ELF-1 (cell line): ENCODE results near the gene RNF213.
A peak's percentile ranks its signal among the peaks of the same experiment; 100 is the strongest.
"Not testable (repeated sequence)": the region's sequence is repeated elsewhere in the genome, so short reads cannot be mapped to it uniquely, and the experiment has no call there.

Experiments used
- DNase-seq: peaks from one replicate; pipeline ENCODE4 v3.0.0-alpha.2; 2016; ENCODE audit warnings: low read depth, low spot score

The RNF213 gene

DNA sequence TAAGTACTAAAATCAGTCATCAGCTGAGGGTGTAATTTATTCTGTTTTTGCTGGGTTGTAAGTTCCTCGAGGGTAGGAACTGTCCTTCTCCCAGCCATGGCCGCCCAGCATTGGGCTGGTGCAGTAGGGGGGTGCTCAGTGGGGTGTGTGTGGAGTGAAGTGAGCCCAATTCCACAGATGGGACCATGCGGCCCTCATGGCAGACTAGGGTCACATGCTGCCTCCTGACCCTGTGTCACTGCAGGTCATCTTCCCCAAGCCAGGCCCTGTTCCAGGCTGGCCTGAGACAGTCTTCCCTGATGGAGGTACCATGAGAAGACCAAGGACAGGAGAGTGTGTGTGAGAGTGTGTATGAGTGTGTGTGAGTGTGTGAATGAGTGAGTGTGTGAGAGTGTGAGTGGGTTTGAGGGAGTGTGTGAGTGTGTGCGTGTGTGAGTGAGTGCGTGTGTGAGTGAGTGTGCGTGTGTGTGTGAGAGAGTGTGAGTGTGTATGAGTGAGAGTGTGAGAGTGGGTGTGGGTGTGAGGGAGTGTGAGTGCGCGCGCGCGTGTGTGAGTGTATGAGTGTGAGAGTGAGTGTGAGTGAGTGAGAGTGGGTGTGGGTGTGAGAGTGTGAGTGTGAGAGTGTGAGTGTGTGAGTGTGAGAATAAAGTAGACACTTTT, 36.7 kb upstream of the RNF213 start:
- no peak for DNase-seq

DNA sequence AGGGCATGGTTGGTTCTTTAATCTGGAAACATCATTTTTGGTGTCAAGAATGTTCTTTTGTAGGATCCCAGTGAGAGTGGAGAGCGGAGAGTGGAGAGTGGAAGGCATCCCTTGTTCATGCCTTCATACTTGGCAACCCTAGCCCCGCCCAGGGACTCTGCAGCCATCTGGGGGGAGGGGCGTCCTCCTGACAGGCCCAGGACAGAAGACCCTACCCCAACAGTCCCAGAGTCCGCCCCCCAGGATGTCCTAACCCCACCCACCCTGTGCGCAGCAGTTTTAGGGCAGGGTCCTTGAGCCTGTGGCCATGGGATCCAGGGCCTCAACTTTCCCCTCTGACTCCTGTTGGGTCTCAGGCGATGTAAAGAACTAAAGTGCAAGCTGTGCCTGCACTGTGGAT, 36.0 kb upstream of the RNF213 start:
- peak; percentile 27 for DNase-seq

DNA sequence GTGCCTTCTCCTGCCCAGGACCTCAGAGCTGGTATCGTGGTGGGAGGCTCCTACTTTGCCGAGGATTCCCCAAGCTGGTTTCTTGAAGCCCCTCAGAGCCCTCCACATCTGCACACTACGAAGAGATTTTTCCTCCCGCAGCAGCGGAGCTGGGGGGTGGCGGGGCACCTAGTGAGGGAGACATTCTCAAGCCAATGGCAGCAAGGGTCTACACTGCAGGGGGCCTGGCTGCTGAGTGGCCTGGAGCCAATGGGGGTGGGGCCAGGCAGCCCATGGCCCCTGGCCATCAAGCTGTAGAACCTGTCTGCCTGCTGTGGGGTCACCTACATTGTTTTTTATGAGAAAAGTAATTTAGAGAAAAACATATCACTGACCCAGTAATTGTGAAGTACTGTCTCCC, 35.4 kb upstream of the RNF213 start:
- peak; percentile 75 for DNase-seq

DNA sequence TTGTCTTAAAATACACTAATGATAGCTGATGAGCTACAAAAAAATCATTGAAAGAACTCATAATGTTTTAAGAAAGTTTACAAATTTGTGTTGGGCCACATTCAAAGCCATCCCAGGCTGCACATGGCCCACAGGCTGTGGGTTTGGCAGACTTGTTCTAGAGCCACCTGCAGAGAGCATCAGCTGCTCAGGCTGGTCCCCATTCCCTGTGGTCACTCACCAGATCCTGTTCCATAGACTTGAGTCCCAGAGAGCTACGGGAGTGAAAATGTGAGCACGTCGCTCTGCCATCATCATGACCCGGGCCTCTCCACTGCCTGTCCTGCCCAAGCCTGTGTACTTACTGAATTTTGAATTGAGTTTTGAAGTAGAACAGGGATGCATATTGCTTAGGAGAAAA, 33.5 kb upstream of the RNF213 start:
- no peak for DNase-seq

DNA sequence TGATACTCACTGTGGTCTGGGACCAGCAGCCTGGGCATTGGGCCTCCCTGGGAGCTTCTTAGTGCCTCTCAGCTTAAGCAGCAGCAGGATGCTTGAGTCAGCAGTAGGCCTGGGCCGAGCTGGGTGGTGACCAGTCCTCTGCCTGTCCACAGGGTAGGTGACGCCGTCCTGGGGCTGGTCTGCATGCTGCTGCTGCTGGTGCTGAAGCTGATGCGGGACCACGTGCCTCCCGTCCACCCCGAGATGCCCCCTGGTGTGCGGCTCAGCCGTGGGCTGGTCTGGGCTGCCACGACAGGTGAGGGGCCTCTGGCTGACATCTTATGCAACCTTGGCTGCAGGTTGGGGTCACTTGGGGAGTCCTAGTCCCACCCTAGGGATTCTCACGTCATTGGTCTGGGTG, 33.0 kb upstream of the RNF213 start:
- DNase-seq, result no peak

DNA sequence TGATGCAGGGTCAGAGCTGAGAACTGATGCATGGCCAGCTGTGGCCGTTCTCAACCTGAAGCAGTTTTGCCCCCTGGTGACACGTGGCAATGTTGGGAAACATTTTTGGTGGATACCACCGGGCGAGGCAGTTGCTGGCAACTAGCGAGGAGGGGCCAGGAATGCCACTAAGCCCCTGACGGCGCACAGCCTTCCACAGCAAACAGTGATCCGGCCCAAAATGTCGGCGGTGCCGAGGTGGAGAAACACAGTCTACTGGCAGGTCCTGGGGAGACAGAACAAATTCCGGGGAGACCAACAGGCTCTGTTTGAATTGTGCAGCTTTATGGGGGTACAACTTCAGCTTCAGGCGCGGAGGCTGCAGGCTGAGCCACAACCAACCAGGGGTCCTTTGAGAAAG, 32.2 kb upstream of the RNF213 start:
- DNase-seq, result no peak

DNA sequence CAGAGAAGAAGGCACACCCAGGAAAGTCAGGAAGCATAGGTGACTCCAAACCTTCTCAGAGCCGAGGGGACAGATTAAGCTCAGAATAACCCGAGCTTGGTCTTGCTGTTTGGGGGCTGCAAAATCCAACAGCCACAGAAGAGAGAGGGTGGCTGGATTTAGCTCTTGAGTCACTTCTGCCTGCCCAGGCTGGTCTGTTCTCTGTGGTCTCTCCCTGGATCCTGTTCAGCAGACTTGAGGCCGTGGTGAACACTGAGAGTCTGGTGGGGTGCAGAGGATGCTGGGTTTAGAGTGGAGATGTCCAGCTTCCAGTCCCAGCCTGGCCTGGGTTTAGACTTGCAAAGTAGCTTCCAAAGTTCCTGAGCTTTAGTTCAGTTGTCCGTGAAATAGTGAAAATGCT, 31.6 kb upstream of the RNF213 start:
- no peak for DNase-seq

DNA sequence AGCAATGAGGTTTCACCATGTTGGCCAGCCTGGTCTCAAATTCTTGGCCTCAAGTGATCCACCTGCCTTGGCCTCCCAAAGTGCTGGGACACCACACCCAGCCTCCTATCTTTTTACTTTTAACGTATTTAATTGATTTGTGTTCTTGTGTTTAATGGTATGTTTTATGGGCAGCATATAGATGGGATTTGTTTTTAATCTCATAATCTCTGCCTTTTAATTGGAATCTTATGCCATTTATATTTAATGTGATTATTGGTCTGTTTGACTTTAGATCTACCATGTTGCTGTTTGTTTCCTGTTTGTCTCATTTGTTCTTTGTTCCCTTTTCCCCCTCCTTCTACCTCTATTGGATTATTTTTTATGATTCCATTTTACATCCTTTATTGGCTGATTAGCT, 28.2 kb upstream of the RNF213 start:
- DNase-seq, result no peak

DNA sequence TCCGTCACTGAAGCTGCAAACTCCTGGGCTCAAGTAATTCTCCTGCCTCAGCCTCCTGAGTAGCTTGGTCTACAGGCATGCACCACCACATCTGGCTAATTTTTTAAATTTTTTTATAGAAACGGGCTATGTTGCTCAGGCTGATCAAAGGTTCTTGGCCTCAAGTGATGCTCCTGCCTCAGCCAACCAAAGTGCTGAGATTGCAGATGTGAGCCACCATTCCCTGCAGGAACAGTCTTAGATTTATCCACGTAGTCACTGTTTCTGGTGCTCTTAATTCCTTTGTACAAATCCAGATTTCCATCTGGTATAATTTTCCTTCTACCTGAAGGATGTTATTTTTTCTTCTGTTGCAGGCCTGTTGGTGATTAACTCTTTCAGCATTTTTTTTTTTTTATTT, 27.4 kb upstream of the RNF213 start:
- DNase-seq, result no peak

DNA sequence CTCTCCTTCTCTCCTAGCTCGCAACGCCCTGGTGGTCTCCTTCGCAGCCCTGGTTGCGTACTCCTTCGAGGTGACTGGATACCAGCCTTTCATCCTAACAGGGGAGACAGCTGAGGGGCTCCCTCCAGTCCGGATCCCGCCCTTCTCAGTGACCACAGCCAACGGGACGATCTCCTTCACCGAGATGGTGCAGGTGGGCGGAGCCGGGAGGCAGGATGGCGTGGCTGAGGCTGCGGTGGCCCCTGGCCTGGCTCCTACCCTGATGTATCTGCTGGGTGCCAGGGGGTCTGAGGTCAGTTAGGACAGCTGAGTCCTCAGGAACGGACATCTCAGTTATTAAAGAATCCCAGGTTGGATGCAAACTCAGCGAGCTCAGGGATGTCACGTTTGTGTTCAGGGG, 23.7 kb upstream of the RNF213 start:
- no peak for DNase-seq

DNA sequence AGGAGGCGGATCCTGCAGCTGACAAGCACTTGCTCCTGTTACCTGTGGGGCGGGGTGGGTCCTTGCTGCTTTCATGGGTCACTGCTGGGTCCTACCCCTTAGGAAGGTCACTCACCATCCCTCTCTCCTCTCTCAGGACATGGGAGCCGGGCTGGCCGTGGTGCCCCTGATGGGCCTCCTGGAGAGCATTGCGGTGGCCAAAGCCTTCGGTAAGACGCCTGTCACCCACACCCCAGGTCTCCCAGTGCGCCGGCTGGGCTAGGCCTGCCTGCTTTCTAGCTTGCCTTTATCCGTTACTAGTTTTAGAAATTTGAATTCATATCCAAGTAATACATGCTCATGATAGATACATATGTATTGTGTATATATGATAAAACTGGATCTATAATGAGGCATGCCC, 23.3 kb upstream of the RNF213 start:
- DNase-seq, result no peak

DNA sequence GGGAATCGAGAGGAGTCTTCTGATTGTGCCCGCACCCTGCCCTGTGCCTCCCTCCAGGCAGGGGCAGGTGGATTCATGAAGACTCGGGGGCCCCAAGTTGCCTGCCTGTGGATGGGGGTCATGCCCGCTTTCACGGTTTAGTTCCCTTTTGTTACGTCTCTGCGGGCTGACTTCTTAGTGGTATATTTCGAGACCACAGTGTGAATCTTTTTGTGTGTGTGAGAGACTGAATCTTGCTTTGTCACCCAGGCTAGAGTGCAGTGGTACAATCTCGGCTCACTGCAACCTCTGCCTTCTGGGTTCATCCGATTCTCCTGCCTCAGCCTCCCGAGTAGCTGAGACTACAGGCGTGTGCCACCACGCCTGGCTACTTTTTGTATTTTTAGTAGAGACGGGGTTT, 18.1 kb upstream of the RNF213 start:
- DNase-seq, result no peak

DNA sequence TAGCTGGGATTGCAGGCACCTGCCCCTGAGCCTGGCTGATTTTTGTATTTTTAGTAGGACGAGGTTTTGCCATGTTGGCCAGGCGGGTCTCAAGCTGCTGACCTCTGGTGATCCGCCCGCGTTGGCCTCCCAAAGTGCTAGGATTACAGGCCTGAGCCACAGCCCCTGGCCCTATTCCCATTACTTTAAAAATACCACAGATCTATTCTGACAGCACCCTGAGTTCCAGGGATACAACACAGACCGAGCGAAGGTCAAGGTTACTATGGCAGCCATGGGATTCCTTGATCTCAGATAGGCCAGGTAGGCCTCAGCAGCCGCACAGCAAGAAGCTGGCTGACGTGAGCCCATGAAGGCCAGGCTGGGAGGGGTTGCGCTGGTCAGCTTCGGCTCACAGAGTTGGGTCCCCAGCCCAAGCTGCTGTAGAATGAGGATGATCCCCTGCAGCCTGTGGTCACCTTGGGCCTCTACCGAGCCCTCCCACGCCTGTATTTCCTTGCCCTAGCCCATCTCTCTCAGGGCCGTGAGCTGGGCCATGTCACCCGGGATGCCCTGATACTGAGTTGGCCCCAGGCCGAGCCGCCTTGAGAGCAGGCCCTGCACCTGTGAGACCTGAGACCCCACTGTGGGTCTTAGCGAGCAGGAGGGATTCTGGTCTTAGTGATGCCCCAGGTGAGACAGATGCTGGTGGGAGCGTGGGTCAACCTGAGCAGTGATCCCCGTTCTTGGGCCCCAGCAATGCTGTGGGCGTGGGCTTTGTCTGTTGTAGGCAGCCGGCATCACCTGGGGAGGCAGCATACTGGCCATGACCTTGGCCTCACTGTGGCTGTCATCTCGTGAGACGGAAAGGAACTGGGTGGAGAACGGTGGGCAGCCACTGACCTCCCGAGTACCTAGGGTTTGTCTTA, 16.9 kb upstream of the RNF213 start:
- no peak for DNase-seq

DNA sequence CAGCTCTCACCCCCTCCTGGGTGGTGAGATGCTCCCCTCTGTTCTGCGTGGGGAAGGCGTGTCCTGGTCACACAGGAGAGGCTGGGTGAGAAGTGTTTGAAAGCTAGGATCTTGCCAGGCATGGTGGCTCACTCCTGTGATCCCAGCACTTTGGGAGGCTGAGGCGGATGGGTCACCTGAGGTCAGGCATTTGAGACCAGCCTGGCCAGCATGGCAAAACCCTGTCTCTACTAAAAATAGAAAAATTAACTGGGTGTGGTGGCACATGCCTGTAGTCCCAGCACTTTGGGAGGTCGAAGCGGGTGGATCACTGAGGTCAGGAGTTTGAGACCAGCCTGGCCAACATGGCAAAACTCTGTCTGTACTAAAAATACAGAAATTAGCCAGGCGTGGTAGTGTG, 16.2 kb upstream of the RNF213 start:
- not testable (repeated sequence) for DNase-seq

DNA sequence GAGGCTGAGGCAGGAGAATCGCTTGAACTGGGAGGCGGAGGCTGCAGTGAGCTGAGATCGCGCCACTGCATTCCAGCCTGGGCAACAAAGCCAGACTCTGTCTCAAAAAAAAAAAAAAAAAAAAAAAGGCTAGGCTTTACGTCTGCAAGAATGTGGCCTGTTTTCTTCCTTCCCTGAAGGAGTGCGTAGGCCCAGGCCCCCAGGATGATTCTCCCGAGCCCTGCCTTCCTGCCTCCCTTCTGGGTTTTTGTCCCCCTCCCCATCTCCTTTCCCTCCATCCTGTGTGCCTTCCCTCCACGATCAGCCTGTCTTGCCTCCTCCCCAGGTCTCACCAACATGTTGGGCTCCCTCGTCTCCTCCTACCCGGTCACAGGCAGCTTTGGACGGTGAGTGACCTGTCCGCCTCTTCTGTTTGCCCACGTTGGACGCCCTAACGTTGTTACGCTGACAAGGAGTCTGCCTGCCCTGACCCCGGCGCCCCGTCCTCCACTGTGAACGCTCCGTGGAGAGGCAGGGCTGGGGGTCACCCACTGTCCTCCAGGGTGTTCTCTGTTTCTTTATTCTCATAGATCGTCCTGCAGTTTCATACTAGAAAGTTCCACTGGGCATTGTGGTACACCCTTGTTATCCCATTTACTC, 15.7 kb upstream of the RNF213 start:
- DNase-seq, result peak; percentile 23

DNA sequence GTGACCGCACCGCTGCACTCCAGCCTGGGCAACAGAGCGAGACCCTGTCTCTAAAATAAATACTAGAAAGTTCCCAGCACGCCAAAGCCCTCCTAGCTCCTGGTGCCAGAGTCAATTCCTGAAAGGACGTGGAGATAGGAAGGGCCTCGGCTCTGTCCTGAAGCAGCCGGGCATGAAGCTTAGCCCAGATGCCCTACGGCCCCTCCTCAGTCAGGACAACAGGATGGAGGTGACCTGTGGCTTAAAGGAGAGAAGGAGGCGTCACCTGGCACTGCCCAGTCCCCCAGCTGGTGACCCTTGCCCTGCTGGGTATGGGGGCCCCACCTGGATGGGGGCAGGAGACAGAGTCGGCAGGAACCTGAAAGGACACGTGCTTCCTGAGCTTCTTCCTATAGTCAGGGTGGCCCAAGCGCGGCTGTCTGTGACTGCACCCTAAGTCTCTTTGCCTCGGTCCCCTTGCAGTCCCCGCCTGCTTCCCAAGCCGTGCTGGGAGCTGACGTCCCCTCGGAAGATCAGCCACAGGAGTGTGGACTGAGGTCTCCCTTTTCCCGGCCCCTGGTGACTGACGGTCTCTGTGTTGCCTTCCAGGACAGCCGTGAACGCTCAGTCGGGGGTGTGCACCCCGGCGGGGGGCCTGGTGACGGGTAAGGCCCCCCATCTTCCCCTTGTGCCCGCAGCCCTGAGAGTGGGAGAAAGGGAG, 14.9 kb upstream of the RNF213 start:
- no peak for DNase-seq

DNA sequence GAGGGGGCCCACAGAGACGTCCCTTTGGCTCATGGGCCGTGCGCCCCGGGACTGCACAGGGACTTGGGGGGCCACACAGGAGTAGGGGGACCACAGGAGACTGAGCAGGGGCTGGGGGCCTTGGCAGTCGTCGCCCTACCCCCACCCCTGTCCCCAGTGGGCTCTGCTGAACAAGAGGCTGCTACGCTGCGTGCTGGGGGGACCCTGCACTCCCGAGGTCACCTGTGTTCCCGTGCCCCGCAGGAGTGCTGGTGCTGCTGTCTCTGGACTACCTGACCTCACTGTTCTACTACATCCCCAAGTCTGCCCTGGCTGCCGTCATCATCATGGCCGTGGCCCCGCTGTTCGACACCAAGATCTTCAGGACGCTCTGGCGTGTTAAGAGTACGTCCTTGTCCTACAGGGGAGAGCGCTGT, 14.4 kb upstream of the RNF213 start:
- no peak for DNase-seq

DNA sequence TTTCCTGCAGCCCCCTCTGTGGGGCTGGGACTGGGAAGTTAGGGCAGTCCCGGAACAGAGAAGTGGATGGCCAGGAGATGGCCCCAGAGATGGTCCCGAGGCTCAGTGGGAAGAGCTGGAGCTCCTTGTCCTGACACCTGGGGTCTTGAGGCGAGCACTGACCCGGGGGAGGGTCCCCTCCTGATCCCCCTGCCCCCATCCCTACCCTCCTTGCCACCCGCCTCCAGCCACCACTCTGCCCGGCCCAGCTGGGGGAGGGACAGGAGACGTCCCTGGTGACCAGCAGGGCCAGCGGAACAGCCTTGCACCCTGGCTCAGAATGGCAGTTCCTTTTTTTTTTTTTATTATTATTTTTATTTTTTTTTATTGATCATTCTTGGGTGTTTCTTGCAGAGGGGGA, 13.9 kb upstream of the RNF213 start:
- no peak for DNase-seq

DNA sequence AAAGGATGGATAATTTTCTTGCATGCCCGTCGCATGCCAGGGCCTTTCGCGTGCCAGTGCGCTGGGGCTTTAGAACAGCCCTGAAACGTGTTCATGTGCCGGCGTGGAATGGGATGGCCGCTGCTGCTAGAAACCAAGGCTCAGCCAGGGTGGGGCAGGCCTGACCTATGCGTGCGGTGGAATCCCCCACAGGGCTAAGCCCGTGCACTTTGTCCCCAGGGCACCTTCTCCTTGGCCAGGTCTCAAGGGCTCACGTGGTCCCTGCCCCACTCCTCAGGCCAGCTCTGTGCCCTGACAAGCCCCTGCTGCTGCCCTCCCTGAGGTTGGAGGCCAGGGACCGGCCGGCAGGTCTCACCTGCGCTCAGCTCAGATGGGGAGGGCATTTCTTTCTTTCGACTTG, 13.1 kb upstream of the RNF213 start:
- no peak for DNase-seq

DNA sequence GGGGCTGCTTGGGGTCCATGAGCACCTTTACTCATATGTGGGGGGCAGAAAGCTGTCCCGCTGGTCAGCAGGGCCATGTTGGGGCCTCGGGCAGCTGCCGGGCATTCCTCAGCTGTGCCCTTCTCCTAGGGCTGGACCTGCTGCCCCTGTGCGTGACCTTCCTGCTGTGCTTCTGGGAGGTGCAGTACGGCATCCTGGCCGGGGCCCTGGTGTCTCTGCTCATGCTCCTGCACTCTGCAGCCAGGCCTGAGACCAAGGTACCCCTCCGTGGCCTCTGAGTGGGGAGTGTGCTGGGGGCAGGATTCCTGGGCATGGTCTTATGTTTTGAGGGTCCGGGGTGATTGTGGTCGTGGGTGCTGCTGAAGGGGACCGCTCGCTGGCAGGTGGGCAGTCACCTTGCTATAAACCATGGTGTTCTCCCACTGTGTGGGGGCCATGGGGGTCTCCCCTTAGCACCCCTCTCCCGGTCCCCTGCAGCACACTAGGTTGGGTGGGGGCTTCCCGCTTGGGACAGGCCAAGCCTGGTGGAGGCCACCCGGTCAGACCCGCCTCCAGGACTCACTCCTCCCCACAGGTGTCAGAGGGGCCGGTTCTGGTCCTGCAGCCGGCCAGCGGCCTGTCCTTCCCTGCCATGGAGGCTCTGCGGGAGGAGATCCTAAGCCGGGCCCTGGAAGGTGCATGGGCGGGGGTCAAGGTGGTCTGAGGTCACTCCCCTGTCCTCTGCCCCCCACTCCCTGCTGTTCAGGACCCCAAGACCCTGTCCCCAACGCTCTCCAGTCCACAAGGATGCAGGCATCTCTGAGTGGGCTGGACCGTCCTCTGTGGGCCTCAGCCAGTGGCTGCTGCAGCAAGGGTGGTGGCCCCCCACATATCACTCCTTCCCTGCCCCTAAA, 12.4 kb upstream of the RNF213 start:
- DNase-seq, result no peak
